HG03469 (cell line): ENCODE data around the gene GLTPD2.

Source experiments
- ATAC-seq: cut with Tn5 transposase; IDR thresholded peaks from one replicate; pipeline ENCODE4 v1.9.1; 2021; ENCODE audit warnings: mild to moderate bottlenecking, moderate library complexity, moderate number of reproducible peaks; ENCODE audit not compliant: unreplicated experiment

Gene GLTPD2

DNA sequence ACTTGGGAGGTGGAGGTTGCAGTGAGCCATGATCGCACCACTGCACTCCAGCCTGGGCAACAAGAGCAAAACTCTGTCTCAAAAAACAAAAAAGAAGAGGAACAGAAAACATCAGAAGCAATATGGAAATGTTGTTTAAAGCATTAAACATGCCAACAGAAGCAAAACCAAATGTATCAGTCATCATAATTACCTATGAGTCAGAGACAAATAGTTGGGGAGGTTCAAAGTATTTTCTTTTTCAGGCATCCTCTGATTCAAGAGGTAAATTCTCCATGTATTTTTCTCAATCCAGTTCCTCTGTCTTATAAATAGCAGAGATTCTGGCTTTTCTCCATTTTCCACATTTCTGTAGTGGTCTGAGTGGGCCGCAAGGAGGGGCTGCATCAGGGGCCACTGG is 19.1 kb upstream of the GLTPD2 start:
- ATAC-seq: no peak

DNA sequence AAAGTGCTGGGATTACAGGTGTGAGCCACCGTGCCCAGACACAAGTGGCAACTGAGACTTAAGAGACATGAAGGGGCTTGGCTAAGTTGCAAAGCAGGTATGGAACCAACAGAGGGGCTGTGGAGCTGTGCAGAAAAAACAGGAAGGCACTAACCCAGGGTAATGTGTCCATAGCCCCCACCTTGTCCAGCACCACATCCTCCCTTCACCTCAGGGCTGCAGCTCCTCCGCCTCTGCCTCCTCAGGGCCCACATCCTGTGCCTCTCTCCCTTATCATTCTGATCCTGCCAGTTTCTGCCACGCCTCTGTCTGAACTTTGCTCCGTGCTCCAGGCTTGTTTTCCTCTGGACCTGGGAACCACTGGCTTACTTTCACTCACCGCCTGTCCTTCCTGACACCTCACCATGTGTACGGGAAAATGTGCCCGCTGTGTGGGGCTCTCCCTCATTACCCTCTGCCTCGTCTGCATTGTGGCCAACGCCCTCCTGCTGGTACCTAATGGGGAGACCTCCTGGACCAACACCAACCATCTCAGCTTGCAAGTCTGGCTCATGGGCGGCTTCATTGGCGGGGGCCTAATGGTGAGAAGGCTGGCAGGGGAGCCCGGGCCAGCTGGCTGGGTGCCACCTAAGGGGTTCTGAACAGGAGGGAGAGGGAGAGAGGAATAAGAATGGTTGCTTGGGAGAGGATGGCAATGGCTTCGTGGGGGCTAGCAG is 17.1 kb upstream of the GLTPD2 start, which contains the start of gene TM4SF5:
TM4SF5 (plus strand) TSS at position 368 of the 716 bp plus-strand sequence; CDS start at position 405, 37 bp downstream.
- ATAC-seq: no peak

DNA sequence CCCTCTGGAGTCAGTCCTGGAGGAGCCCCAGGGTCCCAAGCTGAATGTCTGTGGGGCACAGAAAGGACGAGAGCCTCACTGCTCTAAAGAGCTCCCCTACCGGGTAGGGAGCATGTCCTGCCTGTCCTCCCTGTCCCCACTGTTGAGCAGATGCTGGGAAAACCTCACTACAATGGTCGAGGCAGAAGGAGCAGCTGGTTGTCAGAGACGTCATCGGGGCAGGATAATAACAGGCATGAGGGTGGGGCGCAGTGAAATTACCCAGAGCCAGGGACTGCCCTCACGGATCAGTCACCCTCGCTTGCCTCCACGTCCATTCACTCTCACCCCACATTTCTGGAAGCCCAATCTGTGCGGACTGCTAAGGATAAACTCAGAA is 16.5 kb upstream of the GLTPD2 start:
- no peak for ATAC-seq

DNA sequence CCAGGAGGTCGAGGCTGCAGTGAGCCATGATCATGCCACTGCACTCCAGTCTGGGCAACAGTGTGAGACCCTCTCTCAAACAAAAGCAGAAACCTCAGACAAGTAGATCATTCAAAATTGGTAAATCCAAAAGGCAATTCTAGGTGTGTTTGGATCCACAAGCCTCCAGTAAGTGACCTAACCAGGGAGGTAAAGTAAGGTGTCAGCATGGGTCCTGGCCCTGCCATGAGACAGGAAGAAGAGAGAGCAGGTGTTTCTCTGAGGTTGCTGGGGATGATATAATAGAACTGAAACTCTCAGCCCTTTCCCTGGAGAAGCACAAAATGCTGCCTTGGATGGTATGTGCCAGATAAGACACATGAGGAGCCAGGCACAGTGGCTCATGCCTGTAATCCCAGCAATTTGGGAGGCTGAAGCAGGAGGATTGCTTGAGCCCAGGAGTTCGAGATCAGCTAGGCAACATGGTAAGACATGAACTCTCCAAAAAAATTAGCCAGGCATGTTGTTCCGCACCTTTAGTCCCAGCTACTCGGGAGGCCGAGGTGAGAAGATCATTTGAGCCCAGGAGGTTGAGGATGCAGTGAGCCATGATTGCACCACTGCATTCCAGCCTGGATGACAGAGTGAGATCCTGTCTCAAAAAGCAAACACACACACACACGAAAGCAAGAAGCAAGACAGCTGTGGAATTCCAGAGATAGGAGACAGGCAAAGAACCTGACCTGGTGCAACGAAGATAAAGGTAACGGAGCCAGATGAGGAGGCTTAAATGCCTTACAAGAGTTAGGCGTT is 10.6 kb upstream of the GLTPD2 start:
- ATAC-seq: no peak

DNA sequence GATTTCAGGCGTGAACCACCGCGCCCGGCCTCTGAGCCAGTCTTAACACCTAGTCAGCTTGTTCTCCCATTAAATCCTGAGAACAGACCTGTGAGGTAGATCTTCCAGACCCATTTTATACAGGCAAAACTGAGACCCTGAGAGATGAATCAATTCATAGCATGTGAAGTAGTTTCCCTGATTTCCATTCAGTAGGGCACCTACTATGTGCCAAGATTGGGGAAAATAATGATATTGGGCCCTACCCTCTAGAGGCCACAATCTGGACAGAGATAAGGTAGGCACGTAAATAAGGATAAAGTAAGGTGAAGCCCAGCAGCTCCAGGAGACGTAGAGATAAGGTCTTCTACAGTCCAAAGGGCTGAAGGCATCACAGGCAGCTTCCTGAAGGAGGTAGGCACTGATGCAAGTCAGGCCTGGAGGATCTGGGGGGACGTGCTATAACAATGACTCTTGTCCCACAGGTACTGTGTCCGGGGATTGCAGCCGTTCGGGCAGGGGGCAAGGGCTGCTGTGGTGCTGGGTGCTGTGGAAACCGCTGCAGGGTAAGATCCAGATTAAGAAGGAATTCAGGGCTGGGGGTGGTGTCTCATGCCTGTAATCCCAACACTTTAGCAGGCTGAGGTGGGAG is 8.3 kb upstream of the GLTPD2 start:
- ATAC-seq: no peak

DNA sequence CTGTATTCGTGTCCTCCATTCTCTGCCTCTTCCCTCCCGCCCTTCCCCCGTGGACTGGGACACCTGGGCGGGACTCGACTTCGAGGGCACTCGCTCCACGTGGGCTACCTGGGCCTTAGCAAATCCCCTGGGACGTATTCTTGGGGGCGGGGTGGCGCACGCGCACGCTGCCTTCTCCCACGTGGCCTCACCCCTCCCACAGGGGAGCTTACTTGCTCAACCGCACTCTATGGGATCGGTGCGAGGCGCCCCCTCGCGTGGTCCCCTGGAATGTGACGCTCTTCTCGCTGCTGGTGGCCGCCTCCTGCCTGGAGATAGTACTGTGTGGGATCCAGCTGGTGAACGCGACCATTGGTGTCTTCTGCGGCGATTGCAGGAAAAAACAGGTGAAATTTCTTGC is 6.1 kb upstream of the GLTPD2 start:
- no peak for ATAC-seq

DNA sequence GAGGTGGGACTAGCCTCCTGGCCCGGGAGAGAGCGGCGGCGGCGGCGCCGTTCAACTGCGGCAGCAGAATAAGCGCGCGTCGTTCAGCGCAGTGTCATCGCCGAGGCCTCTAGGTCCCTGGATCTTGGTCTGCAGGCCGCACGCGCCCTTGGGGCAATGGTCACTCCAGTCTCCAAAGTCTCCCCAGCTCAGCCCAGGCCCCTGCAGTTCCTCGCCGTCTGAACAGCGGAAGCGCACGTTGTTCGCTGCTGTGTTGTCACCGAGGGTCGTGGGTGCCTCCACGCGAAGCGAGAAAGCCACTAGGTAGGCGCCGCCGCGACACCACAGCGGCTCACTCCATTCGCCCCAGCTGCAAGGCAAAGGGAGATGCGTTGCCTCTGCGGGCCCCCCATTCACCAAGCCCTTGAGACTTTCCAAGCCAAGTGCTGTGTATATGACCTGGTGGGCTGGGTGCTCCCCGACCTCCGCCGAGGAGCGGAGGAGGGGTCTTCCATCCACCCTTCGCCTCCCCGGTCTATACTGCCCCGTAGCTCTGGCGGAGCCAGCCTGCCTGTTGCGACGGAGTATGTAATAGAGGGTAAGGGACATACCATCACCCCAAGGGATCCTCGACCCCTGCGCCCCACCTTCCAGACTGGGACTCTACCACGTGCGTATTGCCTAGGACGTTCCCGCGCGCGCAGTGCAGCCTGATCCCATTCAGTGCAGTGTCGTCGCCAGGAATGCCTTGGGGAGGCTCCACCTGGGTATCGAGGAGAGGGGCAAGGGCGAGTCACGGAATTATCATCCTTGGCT is 3.3 kb upstream of the GLTPD2 start:
- no peak for ATAC-seq

- ATAC-seq: no peak
These were observed 2.7 kb upstream of the GLTPD2 start, which contains the start of gene VMO1 for GRCh38 chr17:4786106-4786511. Gene VMO1 (minus strand): TSS chr17:4786364. CDS start chr17:4786352, 12 bp downstream.

GRCh38 chr17:4786516-4786915 is 2.2 kb upstream of the GLTPD2 start:
- no peak for ATAC-seq

DNA sequence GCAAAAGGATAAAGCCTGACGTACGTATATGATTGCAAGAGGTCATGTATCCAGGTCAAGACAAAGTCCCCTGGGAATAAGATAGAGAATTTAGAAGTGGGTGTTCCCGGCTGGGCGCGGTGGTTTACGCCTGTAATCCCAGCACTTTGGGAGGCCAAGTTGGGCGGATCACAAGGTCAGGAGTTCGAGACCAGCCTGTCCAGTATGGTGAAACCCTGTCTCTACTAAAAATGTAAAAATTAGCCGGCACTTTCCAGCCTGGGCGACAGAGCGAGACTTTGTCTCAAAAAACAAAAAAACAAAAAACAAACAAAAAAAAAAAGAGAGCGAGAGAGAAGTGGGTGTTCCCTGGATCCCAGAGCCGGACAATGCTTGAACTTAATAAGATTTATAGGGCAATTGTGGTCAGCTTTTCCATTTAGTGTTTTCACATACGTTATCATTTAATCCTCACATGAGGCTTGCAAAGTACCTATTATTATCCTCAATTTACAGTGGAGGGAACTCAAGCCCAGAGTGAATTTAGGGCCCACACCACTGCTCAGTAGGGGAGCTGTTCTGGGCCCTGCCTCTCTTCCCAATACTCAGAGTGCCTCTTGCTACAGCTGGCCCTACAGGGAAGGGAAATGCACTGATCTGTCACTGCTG is 481 bp upstream of the GLTPD2 start:
- ATAC-seq: no peak

DNA sequence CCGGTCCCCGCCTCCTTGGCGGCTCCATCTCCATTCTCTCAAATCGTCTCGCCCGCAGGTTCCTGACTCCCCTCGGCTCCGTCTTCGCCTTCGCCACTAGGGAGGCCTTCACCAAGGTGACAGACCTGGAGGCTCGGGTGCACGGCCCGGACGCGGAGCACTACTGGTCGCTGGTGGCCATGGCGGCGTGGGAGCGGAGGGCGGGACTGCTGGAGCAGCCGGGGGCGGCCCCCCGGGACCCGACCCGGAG is 862 bp downstream of the GLTPD2 start:
- ATAC-seq: no peak

- peak; percentile 66 for ATAC-seq
These were observed 1.4 kb downstream of the GLTPD2 start for GRCh38 chr17:4789951-4790704.

- no peak for ATAC-seq
These were observed 1.9 kb downstream of the GLTPD2 start for GRCh38 chr17:4790705-4791088.

DNA sequence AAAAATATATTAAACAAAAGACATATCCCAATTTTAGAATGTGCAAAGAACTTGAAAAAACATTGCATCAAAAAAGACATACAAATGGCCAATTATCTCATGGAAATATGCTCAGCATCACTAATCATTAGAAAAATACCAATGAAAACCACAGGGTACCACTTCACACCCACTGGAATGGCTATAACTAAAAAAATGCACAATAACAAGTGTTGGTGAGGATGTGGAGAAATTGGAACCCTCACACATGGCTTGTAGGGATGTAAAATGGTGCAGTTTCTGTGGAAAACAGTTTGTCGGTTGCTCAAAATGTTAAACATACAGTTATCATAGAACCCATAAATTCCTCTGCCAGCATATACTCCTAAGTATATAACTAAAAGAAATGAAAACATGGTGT is 6.4 kb downstream of the GLTPD2 start:
- ATAC-seq: no peak

DNA sequence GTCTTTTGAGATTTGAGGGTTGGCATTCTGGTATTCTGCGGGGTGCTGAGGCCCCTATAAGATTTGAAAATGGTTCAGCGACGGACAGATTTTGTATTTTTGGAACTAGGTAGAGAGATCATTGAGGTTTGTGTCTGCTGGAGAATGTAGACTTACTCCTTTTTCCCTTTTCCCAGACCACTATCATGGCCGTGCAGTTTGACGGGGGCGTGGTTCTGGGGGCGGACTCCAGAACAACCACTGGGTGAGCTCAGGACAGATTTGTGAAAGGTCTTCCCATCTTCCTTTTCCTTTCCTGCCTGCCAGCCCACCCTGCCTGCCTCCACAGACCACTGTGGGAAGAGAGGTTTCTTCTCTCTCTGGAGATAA is 7.8 kb downstream of the GLTPD2 start:
- no peak for ATAC-seq

GRCh38 chr17:4800462-4801196 is 11.9 kb downstream of the GLTPD2 start:
- no peak for ATAC-seq

- no peak for ATAC-seq
These were observed 13.5 kb downstream of the GLTPD2 start, which contains the start of gene C17orf114 for GRCh38 chr17:4802228-4802627. Gene C17orf114 (minus strand): TSS chr17:4802328.

- ATAC-seq: no peak
These were observed 17.7 kb downstream of the GLTPD2 start for GRCh38 chr17:4806456-4806776.

GRCh38 chr17:4806777-4807604 is 18.2 kb downstream of the GLTPD2 start, which contains the start of gene PLD2:
Gene PLD2 (plus strand): TSS chr17:4807152. CDS start chr17:4807773, 621 bp downstream.
- peak; percentile 51 for ATAC-seq
